Activated B cell treated with CpG ODN at 0.5 μM for 24 hours (primary cell): ENCODE measurements around the gene ARFGAP2. TPM values are rescaled to one million over a fixed set of nuclear protein-coding genes. Genes with fewer than 3 reads are reported as not detected.

Experiments used
- ATAC-seq: fragments of 200-7000 bp; cut with Tn5 transposase; one replicate; pipeline ENCODE4 v1.10.0; 2021; ENCODE audit warnings: low read depth, mild to moderate bottlenecking, moderate library complexity
- CTCF ChIA-PET: fragments of 350-600 bp; sonication (Branson Sonifier 250); formaldehyde crosslinking; loops from one replicate; lab custom pipeline; 2021; ENCODE audit warnings: antibody characterized with exemption; lab: Charles Lee
- POLR2A ChIA-PET: fragments of 350-600 bp; sonication (Branson Sonifier 250); formaldehyde crosslinking; loops from one replicate; lab custom pipeline; 2021; ENCODE audit warnings: antibody characterized with exemption; lab: Charles Lee
- DNase-seq: peaks from one replicate; pipeline ENCODE4 v3.0.0; 2022
- H3K27ac Mint-ChIP-seq: one replicate; pipeline ENCODE4 v1.8.0; 2020; ENCODE audit warnings: mixed read lengths
- H3K27me3 Mint-ChIP-seq: one replicate; pipeline ENCODE4 v1.8.0; 2021; ENCODE audit warnings: mixed read lengths
- H3K36me3 Mint-ChIP-seq: one replicate; pipeline ENCODE4 v1.8.0; 2021; ENCODE audit warnings: low read depth, mixed read lengths
- H3K4me1 Mint-ChIP-seq: one replicate; pipeline ENCODE4 v1.8.0; 2021; ENCODE audit warnings: mixed read lengths
- H3K4me3 Mint-ChIP-seq: one replicate; pipeline ENCODE4 v1.8.0; 2020; ENCODE audit warnings: mild to moderate bottlenecking, mixed read lengths
- H3K9me3 Mint-ChIP-seq: one replicate; pipeline ENCODE4 v1.8.0; 2020; ENCODE audit warnings: mixed read lengths
- CTCF ChIP-seq: fragments of 200-600 bp; IDR thresholded peaks from one replicate; pipeline ENCODE4 v1.8.0; 2022; ENCODE audit warnings: antibody characterized with exemption, mild to moderate bottlenecking
- intact Hi-C: fragments of 100-400 bp; cut with micrococcal nuclease; formaldehyde crosslinking; loops from one replicate; pipeline ENCODE4 v1.15.1; 2024
- total RNA-seq: library from RNA; stranded (reverse); gene quantifications from 2 replicates; pipeline ENCODE4 v1.2.3, GENCODE V29; 2022

Gene ARFGAP2
- total RNA-seq, 1 donor from 2014 or later = 176 TPM

- intact Hi-C loops = loop anchor here (1.0 to 5.0 kb wide), 4 partner anchors 16 to 773 kb away; partner anchors contain the start of gene ARFGAP2
These were observed 15.9 kb downstream of the ARFGAP2 start for GRCh38 chr11:47160753-47161133.

GRCh38 chr11:47158242-47158641, 18.4 kb downstream of the ARFGAP2 start:
- no peak overlapping the region for H3K4me3 Mint-ChIP-seq
- ChIA-PET POLR2A (no interaction called here), CTCF (no interaction called here)
- no peaks in the 10 kb centered on the region for H3K27me3 Mint-ChIP-seq
- intact Hi-C loops = no loop called here
- H3K4me1 Mint-ChIP-seq = peaks cover 19% of the 10 kb centered on the region
- peaks cover 15% of the 10 kb centered on the region for H3K36me3 Mint-ChIP-seq
- H3K9me3 Mint-ChIP-seq = no peaks in the 10 kb centered on the region
- H3K27ac Mint-ChIP-seq = no peak overlapping the region
- DNase-seq (no peak), ATAC-seq (no peak)
- no peak for TF ChIP-seq CTCF

More at GRCh38 chr11:47160753-47161133, 15.9 kb downstream of the ARFGAP2 start:
- Mint-ChIP-seq H3K27ac (no peak overlapping the region), H3K4me3 (no peak overlapping the region), H3K36me3 (peaks cover 37% of the 10 kb centered on the region), H3K9me3 (no peaks in the 10 kb centered on the region), H3K4me1 (no peaks in the 10 kb centered on the region), H3K27me3 (no peaks in the 10 kb centered on the region)
- POLR2A ChIA-PET = no interaction called here
- TF ChIP-seq CTCF = no peak
- DNase-seq (no peak), ATAC-seq (no peak)
- CTCF ChIA-PET = interaction anchor here (0.6 to 1.3 kb wide), 4 partner anchors 41 to 279 kb away, joined by 3 to 4 read pairs (median 3); no protein-coding TSS in a partner anchor

DNA sequence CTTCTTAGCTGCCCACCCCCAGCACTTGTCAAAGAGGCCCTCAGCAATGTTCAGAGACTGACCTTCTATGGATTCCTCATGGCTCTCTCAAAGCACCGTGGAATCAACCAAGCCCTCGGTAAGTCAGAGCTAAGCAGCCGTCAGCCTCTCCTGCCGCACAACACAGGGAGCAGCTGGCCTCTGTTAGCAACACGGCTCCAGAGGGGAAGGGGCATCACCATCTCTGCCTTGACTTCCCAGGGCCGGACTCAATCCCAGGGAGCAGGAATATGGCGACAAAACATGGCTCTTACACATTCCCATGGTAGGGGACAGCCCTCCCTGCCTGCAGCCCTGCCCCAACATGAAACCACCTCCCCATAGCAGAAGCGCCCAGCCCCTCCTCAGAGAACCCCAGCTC, 18.9 kb downstream of the ARFGAP2 start:
- TF ChIP-seq CTCF = no peak
- ChIA-PET CTCF (no interaction called here), POLR2A (no interaction called here)
- Mint-ChIP-seq H3K27me3 (no peaks in the 10 kb centered on the region), H3K4me1 (peaks cover 24% of the 10 kb centered on the region), H3K27ac (no peak overlapping the region), H3K9me3 (no peaks in the 10 kb centered on the region), H3K4me3 (no peak overlapping the region), H3K36me3 (peaks cover 14% of the 10 kb centered on the region)
- intact Hi-C loops = no loop called here
- DNase-seq = no peak
- no peak for ATAC-seq

GRCh38 chr11:47156951-47157350, 19.7 kb downstream of the ARFGAP2 start:
- Mint-ChIP-seq H3K27me3 (no peaks in the 10 kb centered on the region), H3K27ac (no peak overlapping the region), H3K9me3 (no peaks in the 10 kb centered on the region), H3K4me3 (no peak overlapping the region), H3K4me1 (peaks cover 31% of the 10 kb centered on the region), H3K36me3 (peaks cover 9% of the 10 kb centered on the region)
- DNase-seq (no peak), ATAC-seq (no peak)
- ChIA-PET CTCF (no interaction called here), POLR2A (no interaction called here)
- intact Hi-C loops = no loop called here
- TF ChIP-seq CTCF = no peak

- intact Hi-C loops = no loop called here
- CTCF ChIA-PET = no interaction called here
- Mint-ChIP-seq H3K27ac (no peak overlapping the region), H3K36me3 (peaks cover 7% of the 10 kb centered on the region), H3K4me3 (no peak overlapping the region), H3K4me1 (peaks cover 36% of the 10 kb centered on the region), H3K27me3 (no peaks in the 10 kb centered on the region), H3K9me3 (no peaks in the 10 kb centered on the region)
- no peak for ATAC-seq
- DNase-seq = no peak
- POLR2A ChIA-PET = no interaction called here
- no peak for TF ChIP-seq CTCF
These were observed 20.3 kb downstream of the ARFGAP2 start for GRCh38 chr11:47156333-47156732.
